ENCODE data around the gene MIXL1. TPM values are rescaled to one million over a fixed set of nuclear protein-coding genes. Genes with fewer than 3 reads are reported as not detected.
"Not testable (repeated sequence)": the region's sequence is repeated elsewhere in the genome, so short reads cannot be mapped to it uniquely, and the experiment has no call there.

The MIXL1 gene
- total RNA-seq, 4 donors from 2014 or later, result not detected

GRCh38 chr1:226201029-226201593 is 22.4 kb upstream of the MIXL1 start:
- TF ChIP-seq POLR2A (IDR thresholded peaks at IDR 0.05) (no peak), CTCF (IDR thresholded peaks at IDR 0.05) (no peak)
- DNase-seq, result no peak
- H3K36me3 ChIP-seq, result no peaks in the 10 kb centered on the region
- H3K9me3 ChIP-seq, result no peaks in the 10 kb centered on the region
- no peak overlapping the region for H3K4me3 ChIP-seq
- H3K27me3 ChIP-seq, result no peaks in the 10 kb centered on the region
- H3K4me1 ChIP-seq, result no peaks in the 10 kb centered on the region
- no peak overlapping the region for H3K27ac ChIP-seq

DNA sequence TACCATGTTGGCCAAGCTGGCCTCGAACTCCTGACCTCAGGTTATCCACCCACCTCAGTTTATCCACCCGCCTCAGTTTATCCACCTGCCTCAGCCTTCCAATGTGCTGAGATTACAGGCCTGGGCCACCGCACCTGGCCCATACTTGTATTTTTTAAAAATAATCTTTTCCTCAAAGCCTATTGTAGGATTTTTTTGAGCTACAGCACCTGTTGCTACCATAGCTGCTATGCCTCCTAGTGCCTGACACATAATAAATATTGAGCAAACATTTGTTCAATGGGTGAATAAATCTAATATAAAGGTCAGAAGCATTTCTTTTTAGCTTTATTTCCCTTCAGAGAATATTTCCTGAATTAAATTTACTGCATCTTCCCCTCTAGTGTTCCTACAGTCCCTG is 21.2 kb upstream of the MIXL1 start:
- TF ChIP-seq POLR2A (IDR thresholded peaks at IDR 0.05), result no peak
- TF ChIP-seq CTCF (IDR thresholded peaks at IDR 0.05), result no peak
- no peaks in the 10 kb centered on the region for H3K9me3 ChIP-seq
- no peak for DNase-seq
- no peaks in the 10 kb centered on the region for H3K36me3 ChIP-seq
- no peak overlapping the region for H3K27ac ChIP-seq
- no peak overlapping the region for H3K4me3 ChIP-seq
- H3K27me3 ChIP-seq, result no peaks in the 10 kb centered on the region
- H3K4me1 ChIP-seq, result no peaks in the 10 kb centered on the region

- H3K36me3 ChIP-seq, H3K4me3 ChIP-seq, H3K27ac ChIP-seq, H3K9me3 ChIP-seq, H3K27me3 ChIP-seq, H3K4me1 ChIP-seq, DNase-seq: not testable (repeated sequence)
Measured at GRCh38 chr1:226202666-226203065, 20.8 kb upstream of the MIXL1 start.

DNA sequence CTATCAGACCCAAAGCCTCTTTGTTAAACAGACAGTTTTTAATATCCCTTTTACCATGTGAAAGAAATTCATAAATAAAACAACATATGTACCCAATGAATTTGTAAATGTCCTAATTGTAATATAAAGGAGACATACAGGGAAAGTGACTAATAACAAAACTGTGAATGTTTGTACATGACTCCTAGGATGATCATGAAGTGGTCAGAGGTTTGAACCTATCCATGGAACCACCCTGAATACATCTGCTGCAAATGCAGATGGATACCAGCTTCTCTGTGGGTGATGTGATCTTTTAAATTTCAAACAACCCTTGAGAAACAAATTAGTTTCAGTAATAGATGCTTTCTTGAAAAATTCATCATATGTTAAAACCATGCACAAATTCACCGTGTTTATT is 20.2 kb upstream of the MIXL1 start:
- no peak for DNase-seq
- H3K27me3 ChIP-seq, result no peaks in the 10 kb centered on the region
- no peaks in the 10 kb centered on the region for H3K36me3 ChIP-seq
- no peak overlapping the region for H3K27ac ChIP-seq
- H3K4me3 ChIP-seq, result no peak overlapping the region
- TF ChIP-seq POLR2A (IDR thresholded peaks at IDR 0.05), result no peak
- TF ChIP-seq CTCF (IDR thresholded peaks at IDR 0.05), result no peak
- H3K4me1 ChIP-seq, result no peaks in the 10 kb centered on the region
- H3K9me3 ChIP-seq, result no peaks in the 10 kb centered on the region

DNA sequence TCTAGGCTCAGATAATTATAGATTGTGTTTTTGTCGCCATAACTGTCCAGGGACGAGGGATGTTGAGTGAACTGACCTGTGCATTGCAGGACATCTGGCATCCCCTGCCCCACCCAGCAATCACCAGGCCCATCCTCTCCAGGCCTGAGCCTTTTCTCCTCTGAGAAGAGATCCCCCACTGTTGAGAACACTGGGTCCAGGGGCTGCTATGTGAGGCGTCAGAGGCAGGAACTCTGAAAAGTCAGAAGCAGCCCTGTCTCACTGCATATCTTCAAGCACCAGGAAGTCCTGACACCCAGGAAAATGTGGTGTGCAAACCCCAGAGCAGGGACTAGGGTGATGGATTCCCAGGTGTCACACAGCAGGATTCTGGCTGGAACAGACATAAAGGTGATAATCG is 19.8 kb upstream of the MIXL1 start:
- Histone ChIP-seq H3K27ac (no peak overlapping the region), H3K27me3 (no peaks in the 10 kb centered on the region), H3K4me3 (no peak overlapping the region), H3K36me3 (no peaks in the 10 kb centered on the region), H3K9me3 (no peaks in the 10 kb centered on the region), H3K4me1 (no peaks in the 10 kb centered on the region)
- no peak for DNase-seq
- TF ChIP-seq CTCF (IDR thresholded peaks at IDR 0.05), result no peak
- TF ChIP-seq POLR2A (IDR thresholded peaks at IDR 0.05), result no peak

GRCh38 chr1:226204198-226204597 is 19.3 kb upstream of the MIXL1 start:
- no peak for DNase-seq
- Histone ChIP-seq H3K27me3 (no peaks in the 10 kb centered on the region), H3K4me3 (no peak overlapping the region), H3K4me1 (no peaks in the 10 kb centered on the region), H3K9me3 (no peaks in the 10 kb centered on the region), H3K27ac (no peak overlapping the region), H3K36me3 (no peaks in the 10 kb centered on the region)
- TF ChIP-seq POLR2A (IDR thresholded peaks at IDR 0.05) (no peak), CTCF (IDR thresholded peaks at IDR 0.05) (no peak)
